ENCODE results near the gene SFXN2. TPM values are rescaled to one million over a fixed set of nuclear protein-coding genes. Genes with fewer than 3 reads are reported as not detected.
"Not testable (repeated sequence)": the region's sequence is repeated elsewhere in the genome, so short reads cannot be mapped to it uniquely, and the experiment has no call there.

The SFXN2 gene
- total RNA-seq, 2 donors from 2014 or later = 18.0 to 28.0 TPM

DNA sequence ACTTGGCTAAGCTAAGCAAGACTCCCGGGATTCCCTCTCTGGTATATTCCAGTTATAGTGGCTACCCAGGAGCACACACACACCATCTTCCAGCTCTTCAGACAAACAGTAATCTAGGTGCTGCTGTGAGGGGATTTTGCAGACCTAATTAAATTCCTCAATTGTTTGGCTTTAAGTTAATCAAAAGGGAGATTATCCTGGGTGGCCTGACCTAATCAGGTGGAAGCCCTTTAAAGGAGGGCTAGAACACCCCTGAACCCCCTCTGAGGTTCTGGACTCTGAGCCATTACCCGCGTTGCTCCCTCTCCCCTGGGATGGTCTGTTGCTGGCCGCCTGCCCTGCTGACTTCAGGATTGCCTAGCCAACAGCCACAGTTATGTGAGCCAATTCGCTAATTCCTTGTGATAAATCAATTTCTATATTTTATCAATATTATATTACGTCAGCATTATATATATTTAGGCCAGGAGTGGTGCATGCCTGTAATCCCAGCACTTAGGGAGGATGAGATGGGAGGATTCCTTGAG, 6.4 kb downstream of the SFXN2 start:
- H3K27ac Mint-ChIP-seq = no peak overlapping the region
- no peaks in the 10 kb centered on the region for H3K9me3 Mint-ChIP-seq
- H3K27me3 Mint-ChIP-seq = no peaks in the 10 kb centered on the region
- no peak overlapping the region for H3K4me3 Mint-ChIP-seq
- no peak for ATAC-seq (replicated peaks)
- peaks cover 68% of the 10 kb centered on the region for H3K36me3 Mint-ChIP-seq (ENCODE audit: low read depth)
- H3K4me1 Mint-ChIP-seq = peaks cover 25% of the 10 kb centered on the region

DNA sequence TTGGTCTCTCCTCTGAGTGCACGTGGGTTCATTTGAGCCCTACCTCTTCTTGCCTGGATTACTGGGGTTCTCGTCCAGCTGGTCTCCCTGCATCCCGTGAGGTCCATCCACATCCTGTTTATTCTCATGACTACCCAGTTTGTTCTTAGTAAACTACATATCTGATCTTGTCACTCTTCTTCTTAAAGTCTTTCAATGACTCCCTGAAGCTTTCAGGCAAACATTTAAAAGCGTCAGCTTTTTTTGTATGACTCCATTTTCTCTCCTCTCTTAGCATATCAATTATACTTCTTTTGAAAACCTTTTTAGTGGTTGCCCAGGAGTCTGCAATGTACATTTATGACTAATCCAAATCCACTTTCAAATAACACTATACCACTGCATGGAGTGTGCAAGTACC, 7.5 kb downstream of the SFXN2 start:
- H3K36me3 Mint-ChIP-seq (ENCODE audit: low read depth) = peaks cover 67% of the 10 kb centered on the region
- ATAC-seq (replicated peaks) = peak; percentile 89
- peaks cover 23% of the 10 kb centered on the region for H3K4me1 Mint-ChIP-seq
- H3K27ac Mint-ChIP-seq = peak overlapping the region; percentile 74
- no peaks in the 10 kb centered on the region for H3K9me3 Mint-ChIP-seq
- H3K27me3 Mint-ChIP-seq = no peaks in the 10 kb centered on the region
- H3K4me3 Mint-ChIP-seq = peak overlapping the region; percentile 52

DNA sequence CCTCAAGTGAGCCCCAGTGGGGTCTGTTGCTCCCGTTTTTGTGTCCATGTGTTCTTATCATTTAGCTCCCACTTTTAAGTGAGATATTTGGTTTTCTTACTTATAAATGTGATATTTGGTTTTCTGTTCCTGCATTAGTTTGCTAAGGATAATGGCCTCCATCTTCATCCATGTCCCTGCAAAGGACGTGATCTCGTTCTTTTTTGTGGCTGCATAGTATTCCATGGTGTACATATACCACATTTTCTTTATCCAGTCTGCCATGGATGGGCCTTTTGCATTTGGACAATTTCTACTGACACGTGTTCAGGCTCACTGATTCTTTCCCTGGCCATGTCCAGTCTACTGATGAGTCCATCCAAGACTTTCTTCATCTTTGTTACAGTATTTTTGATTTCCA, 9.6 kb downstream of the SFXN2 start:
- no peaks in the 10 kb centered on the region for H3K9me3 Mint-ChIP-seq
- H3K4me3 Mint-ChIP-seq = no peak overlapping the region
- H3K27me3 Mint-ChIP-seq = no peaks in the 10 kb centered on the region
- peaks cover 68% of the 10 kb centered on the region for H3K36me3 Mint-ChIP-seq (ENCODE audit: low read depth)
- H3K27ac Mint-ChIP-seq = no peak overlapping the region
- no peak for ATAC-seq (replicated peaks)
- peaks cover 17% of the 10 kb centered on the region for H3K4me1 Mint-ChIP-seq

DNA sequence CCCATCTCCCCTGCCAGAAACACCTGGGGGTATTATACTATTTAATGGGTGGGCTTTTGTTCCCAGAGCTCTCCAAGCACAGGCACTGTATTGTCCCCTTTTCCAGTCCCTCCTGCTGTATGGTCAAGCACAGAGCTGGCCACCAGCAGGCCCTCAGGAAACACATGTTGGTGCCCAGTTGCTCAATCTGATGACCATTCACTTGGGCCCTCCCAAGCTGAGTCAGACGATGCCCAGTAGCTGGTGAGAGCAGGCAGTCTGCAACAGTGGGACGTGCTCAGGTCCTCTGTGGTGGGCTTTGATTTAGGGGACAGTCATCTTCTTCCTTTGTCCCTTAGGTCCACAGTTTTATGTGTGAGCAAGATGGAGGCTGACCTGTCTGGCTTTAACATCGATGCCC, 11.8 kb downstream of the SFXN2 start:
- Mint-ChIP-seq H3K27me3 (no peaks in the 10 kb centered on the region), H3K4me3 (no peak overlapping the region), H3K4me1 (peaks cover 12% of the 10 kb centered on the region), H3K36me3 (ENCODE audit: low read depth) (peaks cover 69% of the 10 kb centered on the region), H3K9me3 (no peaks in the 10 kb centered on the region), H3K27ac (no peak overlapping the region)
- ATAC-seq (replicated peaks) = no peak

DNA sequence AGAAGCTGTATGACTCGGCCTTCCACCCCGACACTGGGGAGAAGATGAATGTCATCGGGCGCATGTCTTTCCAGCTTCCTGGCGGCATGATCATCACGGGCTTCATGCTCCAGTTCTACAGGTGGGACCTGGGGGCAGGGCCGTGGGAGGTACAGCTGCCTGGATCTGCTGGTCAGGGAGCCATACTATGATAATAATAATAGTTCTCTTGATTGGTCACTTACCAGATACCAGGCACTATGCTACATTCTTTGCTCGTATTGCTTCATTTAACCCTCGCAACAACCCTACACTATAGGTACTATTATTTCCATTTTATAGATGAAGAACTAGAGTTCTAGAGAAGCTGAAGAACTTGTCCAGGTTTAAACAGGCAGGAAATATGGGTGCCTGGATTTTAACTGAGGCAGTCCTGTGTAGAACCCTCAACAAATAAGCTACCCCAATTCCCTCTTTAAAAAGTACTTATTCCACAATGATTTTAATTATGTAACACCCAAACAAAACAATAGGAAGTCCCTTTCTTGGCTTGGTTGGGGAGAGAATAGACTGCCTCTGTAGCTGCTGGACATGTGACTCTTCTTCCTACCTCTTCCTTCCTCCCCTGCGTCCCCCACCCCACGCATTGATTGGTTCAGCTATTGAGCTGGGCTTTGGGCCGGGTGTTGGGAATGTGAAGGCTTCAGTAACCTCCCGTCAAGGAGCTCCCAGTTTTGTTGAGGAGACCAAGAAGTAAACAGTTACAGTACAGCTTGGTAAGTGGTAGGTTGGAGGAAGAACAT, 12.8 kb downstream of the SFXN2 start:
- Mint-ChIP-seq H3K36me3 (ENCODE audit: low read depth) (peaks cover 72% of the 10 kb centered on the region), H3K4me1 (peaks cover 5% of the 10 kb centered on the region), H3K4me3 (no peak overlapping the region), H3K27me3 (no peaks in the 10 kb centered on the region), H3K27ac (no peak overlapping the region), H3K9me3 (no peaks in the 10 kb centered on the region)
- ATAC-seq (replicated peaks) = no peak

DNA sequence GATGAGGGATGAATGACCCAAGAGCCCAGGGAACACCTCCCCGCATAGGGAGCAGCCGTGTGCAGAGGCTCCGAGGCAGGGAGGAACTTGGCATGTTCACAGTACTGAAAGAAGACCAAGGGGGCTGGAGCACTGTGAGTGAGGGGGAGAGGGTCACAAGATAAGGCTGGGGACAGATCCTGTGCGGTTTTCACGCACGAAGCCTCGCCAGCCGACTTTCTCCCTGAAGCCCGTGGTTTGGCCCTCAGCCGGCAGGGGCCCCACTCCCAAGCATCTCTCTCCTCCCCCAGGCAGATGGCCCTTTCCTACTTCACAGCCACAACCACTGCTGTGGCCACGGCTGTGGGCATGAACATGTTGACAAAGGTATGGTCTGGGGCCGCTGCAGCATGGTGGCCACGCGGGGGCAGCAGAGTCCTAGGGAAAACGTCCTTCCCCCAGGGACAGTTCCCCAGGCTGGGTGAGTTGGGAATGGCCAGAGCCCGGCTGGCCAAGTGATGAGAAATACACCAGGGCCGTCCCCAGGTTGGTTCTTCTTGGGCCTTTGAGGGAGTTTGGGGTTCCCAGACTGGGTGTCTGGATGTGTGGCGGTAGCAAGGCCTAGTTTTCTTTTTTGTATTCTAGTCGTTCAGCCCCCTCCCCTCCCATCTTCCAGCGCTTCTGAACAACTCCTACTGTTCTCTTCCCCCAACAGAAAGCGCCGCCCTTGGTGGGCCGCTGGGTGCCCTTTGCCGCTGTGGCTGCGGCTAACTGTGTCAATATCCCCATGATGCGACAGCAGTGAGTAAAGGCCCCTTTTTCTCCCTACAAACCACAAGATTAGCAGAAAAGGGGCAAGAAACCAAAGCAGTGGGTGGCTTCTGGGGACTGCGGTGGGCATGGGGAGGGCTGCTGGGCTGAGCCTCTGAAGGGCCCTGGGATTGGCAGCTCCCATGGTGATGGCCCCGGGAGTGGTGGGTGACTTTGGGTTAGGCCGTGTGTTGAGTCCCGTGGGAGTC, 14.9 kb downstream of the SFXN2 start:
- Mint-ChIP-seq H3K4me1 (peaks cover 4% of the 10 kb centered on the region), H3K9me3 (no peaks in the 10 kb centered on the region), H3K27ac (peak overlapping the region; percentile 17), H3K36me3 (ENCODE audit: low read depth) (peaks cover 85% of the 10 kb centered on the region), H3K4me3 (no peak overlapping the region), H3K27me3 (no peaks in the 10 kb centered on the region)
- ATAC-seq (replicated peaks) = peak; percentile 91

DNA sequence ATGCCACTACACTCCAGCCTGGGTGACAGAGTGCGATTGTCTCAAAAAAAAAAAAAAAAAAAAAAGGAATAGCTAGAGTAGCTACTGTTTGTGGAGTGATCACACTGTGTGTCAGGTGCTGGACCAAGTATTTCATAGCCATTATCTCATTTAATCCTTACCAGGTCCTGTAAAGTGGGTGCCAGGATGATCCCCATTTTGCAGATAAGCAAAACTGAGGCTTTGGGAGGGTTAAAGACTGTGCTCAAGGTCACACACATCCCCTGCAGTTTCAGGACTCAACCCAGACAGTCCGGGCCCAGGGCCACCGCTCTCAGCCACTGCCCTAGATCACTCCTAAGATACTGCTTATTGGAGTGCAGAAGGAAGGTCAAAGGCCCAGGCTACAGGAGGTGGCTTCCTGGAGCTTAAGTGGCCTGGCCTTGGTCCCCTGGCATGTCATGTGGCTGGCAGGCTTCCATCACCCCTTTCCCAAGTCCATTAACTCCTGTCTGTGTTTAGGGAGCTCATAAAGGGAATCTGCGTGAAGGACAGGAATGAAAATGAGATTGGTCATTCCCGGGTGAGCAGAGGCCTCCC, 16.9 kb downstream of the SFXN2 start:
- no peak overlapping the region for H3K27ac Mint-ChIP-seq

DNA sequence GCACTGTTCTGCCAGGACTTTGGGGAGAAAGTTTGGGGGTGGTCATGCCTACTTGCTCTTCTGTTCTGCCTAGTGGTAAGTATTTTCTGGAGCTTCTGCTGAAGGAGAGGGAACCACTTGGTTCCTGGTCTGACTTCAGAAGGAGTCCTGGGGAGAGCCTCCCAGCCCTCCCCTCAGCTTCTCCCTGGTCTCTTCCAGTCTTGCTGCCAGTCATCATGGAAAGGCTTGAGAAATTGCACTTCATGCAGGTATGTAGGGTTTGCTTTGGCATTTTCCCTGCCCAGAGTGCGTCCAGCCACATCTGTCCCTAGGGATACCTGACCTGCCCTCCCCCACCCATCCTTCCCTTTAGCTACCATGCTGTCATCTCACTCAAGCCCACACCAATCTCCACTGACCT, 18.2 kb downstream of the SFXN2 start:
- Mint-ChIP-seq H3K4me3 (no peak overlapping the region), H3K36me3 (ENCODE audit: low read depth) (peaks cover 77% of the 10 kb centered on the region), H3K27me3 (no peaks in the 10 kb centered on the region), H3K4me1 (peaks cover 4% of the 10 kb centered on the region), H3K9me3 (no peaks in the 10 kb centered on the region), H3K27ac (no peak overlapping the region)
- ATAC-seq (replicated peaks) = no peak

More for the DNA sequence above, 16.9 kb downstream of the SFXN2 start:
- Mint-ChIP-seq H3K36me3 (ENCODE audit: low read depth) (peaks cover 90% of the 10 kb centered on the region), H3K27me3 (no peaks in the 10 kb centered on the region), H3K4me1 (peaks cover 8% of the 10 kb centered on the region), H3K4me3 (no peak overlapping the region), H3K9me3 (no peaks in the 10 kb centered on the region)
- no peak for ATAC-seq (replicated peaks)

DNA sequence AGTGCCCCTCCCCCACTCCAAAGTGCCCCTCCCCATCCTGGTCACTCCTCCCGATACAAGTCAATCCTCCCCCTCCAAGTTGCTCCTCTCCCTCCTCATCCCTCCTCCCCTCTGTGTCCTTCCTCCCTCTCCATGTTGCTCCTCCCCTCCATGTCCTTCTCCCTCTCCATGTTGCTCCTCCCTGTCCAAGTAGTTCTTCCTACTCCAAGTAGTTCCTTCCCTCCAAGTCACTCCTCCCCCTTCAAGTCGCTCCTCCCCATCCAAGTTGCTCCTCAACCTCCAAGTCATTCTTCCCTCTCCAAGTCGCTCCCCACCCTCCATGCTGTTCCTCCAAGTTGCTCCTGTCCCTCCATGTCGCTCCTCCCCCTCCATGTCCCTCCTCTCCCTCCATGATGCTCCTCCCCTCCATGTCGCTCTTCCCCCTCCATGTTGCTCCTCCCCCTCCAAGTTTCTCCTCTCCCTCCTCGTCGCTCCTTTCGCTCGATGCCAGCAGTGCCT, 20.7 kb downstream of the SFXN2 start:
- Mint-ChIP-seq H3K36me3 (ENCODE audit: low read depth) (peaks cover 64% of the 10 kb centered on the region), H3K4me3 (no peak overlapping the region), H3K27ac (peak overlapping the region; percentile 72), H3K9me3 (no peaks in the 10 kb centered on the region), H3K4me1 (peaks cover 4% of the 10 kb centered on the region), H3K27me3 (no peaks in the 10 kb centered on the region)
- ATAC-seq (replicated peaks) = no peak

DNA sequence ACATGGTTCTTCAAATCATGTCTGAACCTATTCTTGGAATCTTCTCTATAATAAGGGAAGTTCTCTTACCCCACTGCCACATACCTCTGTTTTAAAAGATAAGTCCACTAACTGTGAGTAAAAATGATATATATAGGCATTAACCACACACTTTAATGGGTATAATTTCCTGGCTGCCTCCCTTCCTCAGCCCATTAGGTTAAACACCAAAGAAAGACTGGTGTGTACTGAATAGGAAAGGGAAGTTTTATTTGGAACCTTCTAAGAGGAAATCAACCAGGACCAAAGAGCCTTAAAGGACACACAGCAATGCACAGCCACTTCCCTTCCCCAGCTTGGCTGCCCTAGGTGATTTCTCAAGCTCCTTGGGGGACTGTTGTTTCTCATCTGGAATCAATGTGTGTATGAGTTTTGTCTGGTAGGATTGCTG, 24.3 kb downstream of the SFXN2 start:
- ATAC-seq (replicated peaks) = no peak
- H3K27ac Mint-ChIP-seq = peak overlapping the region; percentile 65
- no peaks in the 10 kb centered on the region for H3K27me3 Mint-ChIP-seq

DNA sequence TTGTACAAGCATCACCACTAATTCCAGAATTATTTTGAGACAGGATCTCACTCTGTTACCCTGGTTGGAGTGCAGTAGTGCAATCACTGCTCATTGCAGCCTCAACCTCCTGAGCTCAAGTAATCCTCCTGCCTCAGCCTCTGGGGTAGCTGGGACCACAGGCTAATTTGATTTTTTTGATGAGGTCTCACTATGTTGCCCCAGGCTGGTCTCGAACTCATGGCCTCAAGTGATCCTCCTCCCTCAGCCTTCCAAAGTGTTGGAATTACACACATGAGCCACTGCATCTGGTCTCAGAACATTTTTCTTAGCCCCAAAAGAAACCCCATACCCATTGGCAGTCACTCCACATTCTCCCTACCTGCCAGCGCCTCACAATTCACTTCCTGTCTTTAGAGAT, 25.8 kb downstream of the SFXN2 start:
- Mint-ChIP-seq H3K4me3 (no peak overlapping the region), H3K36me3 (ENCODE audit: low read depth) (peaks cover 27% of the 10 kb centered on the region), H3K4me1 (peaks cover 18% of the 10 kb centered on the region), H3K27ac (no peak overlapping the region), H3K27me3 (no peaks in the 10 kb centered on the region), H3K9me3 (peaks cover 6% of the 10 kb centered on the region)
- ATAC-seq (replicated peaks) = no peak

More for the DNA sequence above, 24.3 kb downstream of the SFXN2 start:
- Mint-ChIP-seq H3K36me3 (ENCODE audit: low read depth) (peaks cover 33% of the 10 kb centered on the region), H3K9me3 (peaks cover 6% of the 10 kb centered on the region), H3K4me1 (peaks cover 12% of the 10 kb centered on the region), H3K4me3 (no peak overlapping the region)

DNA sequence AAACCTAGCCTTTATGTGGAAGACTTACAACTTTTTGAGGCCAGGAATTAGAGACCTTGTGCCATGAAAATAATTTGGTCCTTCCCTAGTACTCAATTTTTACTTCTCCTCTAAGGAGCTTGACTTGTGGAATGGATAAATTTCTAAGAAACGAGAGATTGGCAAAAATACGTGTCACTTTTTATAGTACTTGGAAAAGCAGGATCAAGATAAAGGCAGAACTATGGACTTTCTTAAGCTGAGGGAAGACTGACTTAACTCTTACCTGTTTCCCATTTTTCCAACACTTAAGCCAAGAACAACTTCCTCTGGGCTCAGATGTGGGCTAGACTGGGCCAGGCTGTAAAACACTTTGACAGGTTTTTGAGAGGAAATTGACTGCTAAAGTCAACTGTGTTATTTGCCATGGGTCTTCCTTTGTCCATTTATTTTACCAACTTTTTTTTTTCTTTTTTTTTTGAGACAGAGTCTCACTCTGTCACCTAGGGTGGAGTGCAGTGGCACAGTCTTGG, 27.3 kb downstream of the SFXN2 start:
- Mint-ChIP-seq H3K27ac (no peak overlapping the region), H3K4me1 (peaks cover 30% of the 10 kb centered on the region), H3K27me3 (no peaks in the 10 kb centered on the region), H3K9me3 (peaks cover 6% of the 10 kb centered on the region), H3K36me3 (ENCODE audit: low read depth) (peaks cover 22% of the 10 kb centered on the region), H3K4me3 (no peak overlapping the region)
- ATAC-seq (replicated peaks) = no peak

DNA sequence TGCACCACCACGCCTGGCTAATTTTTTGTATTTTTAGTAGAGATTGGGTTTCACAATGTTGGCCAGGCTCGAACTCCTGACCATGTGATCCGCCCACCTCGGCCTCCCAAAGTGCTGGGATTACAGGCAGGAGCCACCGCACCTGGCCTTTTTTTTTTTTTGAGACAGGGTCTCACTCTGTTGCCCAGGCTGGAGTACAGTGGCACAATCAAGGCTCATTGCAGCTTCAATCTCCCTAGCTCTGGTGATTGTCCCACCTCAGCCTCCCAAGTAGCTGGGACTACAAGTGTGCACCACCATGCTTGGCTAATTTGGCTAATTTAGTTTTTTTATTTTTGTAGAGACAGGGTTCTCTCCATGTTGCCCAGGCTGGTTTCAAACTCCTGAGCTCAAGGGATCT, 27.9 kb downstream of the SFXN2 start:
- ATAC-seq (replicated peaks); H3K9me3 Mint-ChIP-seq; H3K27me3 Mint-ChIP-seq: not testable (repeated sequence)
- peaks cover 32% of the 10 kb centered on the region for H3K4me1 Mint-ChIP-seq
- H3K36me3 Mint-ChIP-seq (ENCODE audit: low read depth) = peaks cover 24% of the 10 kb centered on the region
- peak overlapping the region; percentile 93 for H3K27ac Mint-ChIP-seq
- H3K4me3 Mint-ChIP-seq = peak overlapping the region; percentile 93

DNA sequence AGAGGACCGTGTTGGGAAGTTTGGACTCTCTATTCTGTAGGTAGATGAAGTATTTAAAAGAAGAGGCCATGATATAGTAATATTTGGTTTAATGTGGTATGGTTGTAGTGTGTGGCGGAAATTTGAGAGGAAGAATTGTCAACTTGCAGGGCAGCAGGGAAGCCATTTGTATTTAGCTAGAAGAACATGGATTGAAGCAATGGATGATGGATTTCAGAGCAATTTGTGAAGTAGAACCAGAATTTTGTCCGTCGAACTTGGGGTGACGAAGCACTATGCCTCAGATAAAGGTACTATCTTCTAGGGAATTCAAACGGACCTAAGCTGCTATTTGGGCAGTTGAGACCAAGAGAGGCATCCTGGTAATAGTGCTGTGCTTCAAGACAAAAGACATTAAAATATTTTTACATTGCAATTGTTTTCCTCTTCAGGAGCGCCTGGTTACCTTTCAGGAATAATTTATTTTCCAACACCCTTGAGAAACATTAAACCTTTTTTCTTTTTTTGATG, 28.7 kb downstream of the SFXN2 start:
- Mint-ChIP-seq H3K27ac (peak overlapping the region; percentile 93), H3K9me3 (peaks cover 6% of the 10 kb centered on the region), H3K4me3 (peak overlapping the region; percentile 93), H3K4me1 (peaks cover 32% of the 10 kb centered on the region), H3K36me3 (ENCODE audit: low read depth) (peaks cover 22% of the 10 kb centered on the region), H3K27me3 (no peaks in the 10 kb centered on the region)
- peak; percentile 1 for ATAC-seq (replicated peaks)

Measured in activated T-helper 17 cell treated with anti-CD3 and anti-CD28 coated beads, Interleukin-2, amount 50 U/mL, for 72 hours (primary cell).